CD4-positive, alpha-beta T cell treated with Interleukin-4 for 1 hour (primary cell): ENCODE results near the gene APBA2.

Source experiments
- DNase-seq, 2 donors: peaks; one replicate each; pipeline ENCODE4 v3.0.0-alpha.2; 2020 to 2022

APBA2 gene

GRCh38 chr15:29093696-29094343, 208.0 kb downstream of the APBA2 start:
- no peak for DNase-seq

- no peak for DNase-seq
Observed at GRCh38 chr15:29094711-29095110, 208.9 kb downstream of the APBA2 start.

- no peak for DNase-seq
Observed at GRCh38 chr15:29095746-29096145, 210.0 kb downstream of the APBA2 start.

GRCh38 chr15:29097168-29097567, 211.4 kb downstream of the APBA2 start:
- no peak for DNase-seq

- DNase-seq, result no peak
Observed at GRCh38 chr15:29097971-29098370, 212.2 kb downstream of the APBA2 start.

- DNase-seq, result no peak
Observed at GRCh38 chr15:29098652-29099051, 212.9 kb downstream of the APBA2 start.

- no peak for DNase-seq
Observed at GRCh38 chr15:29099131-29099880, 213.5 kb downstream of the APBA2 start.

GRCh38 chr15:29100486-29101000, 214.8 kb downstream of the APBA2 start:
- DNase-seq, result no peak

GRCh38 chr15:29101491-29101890, 215.7 kb downstream of the APBA2 start:
- no peak for DNase-seq

- DNase-seq, result peak; percentile 47 to 51
Observed at GRCh38 chr15:29102173-29102794, 216.5 kb downstream of the APBA2 start.

- DNase-seq, result no peak
Observed at GRCh38 chr15:29102911-29103823, 217.4 kb downstream of the APBA2 start.

- peak; percentile 36 to 48 for DNase-seq
Observed at GRCh38 chr15:29103824-29104565, 218.2 kb downstream of the APBA2 start.

- no peak for DNase-seq
Observed at GRCh38 chr15:29104566-29104880, 218.7 kb downstream of the APBA2 start.

- DNase-seq, result no peak
Observed at GRCh38 chr15:29105151-29105854, 219.5 kb downstream of the APBA2 start.

GRCh38 chr15:29106116-29106515, 220.3 kb downstream of the APBA2 start:
- DNase-seq, result no peak

- no peak for DNase-seq
Observed at GRCh38 chr15:29106551-29107290, 220.9 kb downstream of the APBA2 start.

- DNase-seq, result no peak
Observed at GRCh38 chr15:29107291-29107890, 221.6 kb downstream of the APBA2 start.

GRCh38 chr15:29107971-29108645, 222.3 kb downstream of the APBA2 start:
- no peak for DNase-seq

- DNase-seq, result no peak
Observed at GRCh38 chr15:29109762-29110161, 224.0 kb downstream of the APBA2 start.

- no peak for DNase-seq
Observed at GRCh38 chr15:29110176-29110575, 224.4 kb downstream of the APBA2 start.
